Measurements from ENCODE around the gene PCDHGB2.
"Not testable (repeated sequence)": the region's sequence is repeated elsewhere in the genome, so short reads cannot be mapped to it uniquely, and the experiment has no call there.

Gene PCDHGB2

GRCh38 chr5:141359790-141360426 lies at the start of gene PCDHGB2:
Gene PCDHGB2, plus strand, starts transcription at chr5:141359994. Its CDS starts 142 bp downstream, at chr5:141360136.
- DNase-seq (ENCODE audit: low read depth): no peak

GRCh38 chr5:141313711-141314110 lies 46.1 kb upstream of the PCDHGB2 start:
- DNase-seq (ENCODE audit: low read depth): no peak

- DNase-seq (ENCODE audit: low read depth): not testable (repeated sequence)
These were observed 42.8 kb upstream of the PCDHGB2 start for GRCh38 chr5:141316963-141317362.

GRCh38 chr5:141319202-141319601 lies 40.6 kb upstream of the PCDHGB2 start:
- no peak for DNase-seq (ENCODE audit: low read depth)

GRCh38 chr5:141319699-141320098 lies 40.1 kb upstream of the PCDHGB2 start:
- no peak for DNase-seq (ENCODE audit: low read depth)

GRCh38 chr5:141320225-141321169 lies 39.3 kb upstream of the PCDHGB2 start, which contains the start of gene TAF7:
Gene TAF7, minus strand, starts transcription at chr5:141320784. Its CDS starts 740 bp downstream, at chr5:141320044.
- peak; percentile 80 for DNase-seq (ENCODE audit: low read depth)

- no peak for DNase-seq (ENCODE audit: low read depth)
These were observed 37.5 kb upstream of the PCDHGB2 start for GRCh38 chr5:141322261-141322660.

- DNase-seq (ENCODE audit: low read depth): peak; percentile 52
These were observed 33.5 kb upstream of the PCDHGB2 start for GRCh38 chr5:141326088-141326854.

- no peak for DNase-seq (ENCODE audit: low read depth)
These were observed 31.6 kb upstream of the PCDHGB2 start for GRCh38 chr5:141328231-141328630.

- DNase-seq (ENCODE audit: low read depth): no peak
These were observed 29.3 kb upstream of the PCDHGB2 start, which contains the start of gene PCDHGA1 for GRCh38 chr5:141330299-141331080. Gene PCDHGA1, plus strand, starts transcription at chr5:141330514.

GRCh38 chr5:141332571-141332970 lies 27.2 kb upstream of the PCDHGB2 start:
- not testable (repeated sequence) for DNase-seq (ENCODE audit: low read depth)

GRCh38 chr5:141338538-141339306 lies 21.1 kb upstream of the PCDHGB2 start, which contains the start of gene PCDHGA2:
Gene PCDHGA2, plus strand, starts transcription at chr5:141338760.
- DNase-seq (ENCODE audit: low read depth): no peak

GRCh38 chr5:141340781-141341354 lies 18.9 kb upstream of the PCDHGB2 start:
- not testable (repeated sequence) for DNase-seq (ENCODE audit: low read depth)

- DNase-seq (ENCODE audit: low read depth): no peak
These were observed 17.0 kb upstream of the PCDHGB2 start for GRCh38 chr5:141342773-141343172.

GRCh38 chr5:141343242-141343952 lies 16.4 kb upstream of the PCDHGB2 start, which contains the start of gene PCDHGA3:
Gene PCDHGA3, plus strand, starts transcription at chr5:141343829. Its CDS starts 205 bp downstream, at chr5:141344034.
- DNase-seq (ENCODE audit: low read depth): no peak

GRCh38 chr5:141343953-141344463 lies 15.8 kb upstream of the PCDHGB2 start:
- no peak for DNase-seq (ENCODE audit: low read depth)

- no peak for DNase-seq (ENCODE audit: low read depth)
These were observed 14.5 kb upstream of the PCDHGB2 start for GRCh38 chr5:141345327-141345726.

- DNase-seq (ENCODE audit: low read depth): not testable (repeated sequence)
These were observed 13.8 kb upstream of the PCDHGB2 start for GRCh38 chr5:141346017-141346416.
